Thyroid gland (tissue), 4 donors: Measurements from ENCODE around the gene IGF2BP1.

Experiments used
- CTCF ChIP-seq, 6 experiments: fragments of 200-600 bp in 3 of 6; fragments of 450-650 bp in 3 of 6; sonication (generic) in 3 of 6; IDR thresholded peaks; one replicate each; pipeline ENCODE4 v1.5.1; 2016 to 2019; ENCODE audit warnings: antibody characterized with exemption in 6 of 6, mild to moderate bottlenecking in 2 of 6, inconsistent platforms in 1 of 6, moderate library complexity in 1 of 6
- POLR2A ChIP-seq, 2 donors: fragments of 450-650 bp; IDR thresholded peaks; one replicate each; pipeline ENCODE4 v1.6.1; 2017; ENCODE audit warnings: antibody characterized with exemption in 2 of 2, mild to moderate bottlenecking in 2 of 2, moderate library complexity in 1 of 2

- TF ChIP-seq CTCF (IDR thresholded peaks at IDR 0.05) (no peak), POLR2A (IDR thresholded peaks at IDR 0.05) (no peak)
Measured at GRCh38 chr17:49054342-49055092, 57.3 kb downstream of the IGF2BP1 start.
